Natural killer cell (primary cell): ENCODE results near the gene ABCB4. TPM values are rescaled to one million over a fixed set of nuclear protein-coding genes. Genes with fewer than 3 reads are reported as not detected.

ENCODE experiments used
- ATAC-seq, 3 donors: fragments of 150-1000 bp in 2 of 3; fragments of 200-7000 bp in 1 of 3; cut with Tn5 transposase; 1 replicate in 1 of 3; 2 replicates in 2 of 3; pipeline ENCODE4 v1.10.0; 2021; ENCODE audit warnings: mild to moderate bottlenecking in 2 of 3, moderate library complexity in 2 of 3
- DNase-seq, 2 donors: peaks; one replicate each; pipeline versions ENCODE4 v3.0.0 to v3.0.0-alpha.2; 2013 to 2021; ENCODE audit warnings: mixed read lengths in 1 of 2
- H3K27ac ChIP-seq: one replicate; pipeline ENCODE4 v1.5.1; 2013; ENCODE audit warnings: mild to moderate bottlenecking, low read length
- H3K27me3 ChIP-seq: one replicate; pipeline ENCODE4 v1.6.1; 2013; ENCODE audit warnings: low read length; ENCODE audit not compliant: control insufficient read depth, insufficient read depth
- H3K36me3 ChIP-seq: one replicate; pipeline ENCODE4 v1.6.1; 2013; ENCODE audit warnings: low read length; ENCODE audit not compliant: control insufficient read depth, insufficient read depth
- H3K4me1 ChIP-seq: one replicate; pipeline ENCODE4 v1.6.1; 2013; ENCODE audit warnings: low read length; ENCODE audit not compliant: control insufficient read depth, insufficient read depth
- H3K4me3 ChIP-seq: one replicate; pipeline ENCODE4 v1.5.1; 2013; ENCODE audit warnings: low read length
- H3K9me3 ChIP-seq: one replicate; pipeline ENCODE4 v1.6.1; 2013; ENCODE audit warnings: low read length; ENCODE audit not compliant: control insufficient read depth, insufficient read depth
- H3K27ac Mint-ChIP-seq, 2 donors: one replicate each; pipeline ENCODE4 v1.8.0; 2022; ENCODE audit warnings: mild to moderate bottlenecking in 2 of 2, mixed read lengths in 2 of 2, moderate library complexity in 1 of 2
- H3K27me3 Mint-ChIP-seq, 2 donors: one replicate each; pipeline ENCODE4 v1.8.0; 2022; ENCODE audit warnings: low read depth in 2 of 2, mixed read lengths in 2 of 2
- H3K36me3 Mint-ChIP-seq: one replicate; pipeline ENCODE4 v1.8.0; 2022; ENCODE audit warnings: mixed read lengths
- H3K4me1 Mint-ChIP-seq, 2 donors: one replicate each; pipeline ENCODE4 v1.8.0; 2022; ENCODE audit warnings: mixed read lengths in 2 of 2
- H3K4me3 Mint-ChIP-seq: one replicate; pipeline ENCODE4 v1.8.0; 2022; ENCODE audit warnings: mild to moderate bottlenecking, moderate library complexity, mixed read lengths
- H3K9me3 Mint-ChIP-seq, 2 donors: one replicate each; pipeline ENCODE4 v1.8.0; 2022; ENCODE audit warnings: mixed read lengths in 2 of 2
- CTCF ChIP-seq: fragments of 200-600 bp; IDR thresholded peaks from one replicate; pipeline ENCODE4 v1.8.0; 2022; ENCODE audit warnings: antibody characterized with exemption
- WGBS: methylation state at CpG from one replicate; pipeline ENCODE4 v1.1.7; 2013; ENCODE audit warnings: missing lambda C conversion rate; ENCODE audit not compliant: insufficient coverage; 5-methylcytosine and 5-hydroxymethylcytosine counted together
- intact Hi-C: fragments of 100-400 bp; cut with micrococcal nuclease; formaldehyde crosslinking; loops from one replicate; pipeline ENCODE4 v1.14.2; 2022
- total RNA-seq, 4 donors: library from RNA; stranded (reverse); fragments of 120-200 nt in 1 of 4; gene quantifications; one replicate each; pipeline versions ENCODE4 v1.2.3 to v1.2.4, GENCODE V29; 2013 to 2022

The ABCB4 gene
- total RNA-seq, 3 donors from 2014 or later (not counting 1 experiment from before 2014, with no cell fraction given) = 0.14 to 0.63 (median 0.50) TPM

- TF ChIP-seq CTCF = peak; percentile 20
- H3K4me3 ChIP-seq = no peak overlapping the region
- no peaks in the 10 kb centered on the region for H3K27me3 Mint-ChIP-seq
- H3K4me1 ChIP-seq = no peaks in the 10 kb centered on the region
- 81% methylated on average over 2 of the region's 3 CpGs for WGBS
- intact Hi-C loops = loop anchor here (2.0 kb wide), 1 partner anchor 380 kb away; no protein-coding TSS in a partner anchor
- H3K9me3 ChIP-seq = no peaks in the 10 kb centered on the region
- peak overlapping the region; percentile 57 to 61 for H3K27ac Mint-ChIP-seq
- H3K9me3 Mint-ChIP-seq = no peaks in the 10 kb centered on the region
- H3K36me3 ChIP-seq = peaks cover 48% of the 10 kb centered on the region
- no peak overlapping the region for H3K27ac ChIP-seq
- no peaks in the 10 kb centered on the region for H3K27me3 ChIP-seq
- peak in 1 of 2 donors; percentile 31 for DNase-seq
- H3K4me3 Mint-ChIP-seq = no peak overlapping the region
- H3K4me1 Mint-ChIP-seq = peaks cover 19 to 24% of the 10 kb centered on the region in 2 donors
- peaks cover 36% of the 10 kb centered on the region for H3K36me3 Mint-ChIP-seq
- ATAC-seq = no peak
These were observed 31.0 kb upstream of the ABCB4 start for GRCh38 chr7:87506246-87507180.

- ATAC-seq (no peak), DNase-seq (no peak)
- intact Hi-C loops = loop anchor here (2.0 kb wide), 1 partner anchor 381 kb away; no protein-coding TSS in a partner anchor
- Mint-ChIP-seq H3K4me3 (no peak overlapping the region), H3K4me1 (peaks cover 16 to 18% of the 10 kb centered on the region in 2 donors), H3K36me3 (peaks cover 36% of the 10 kb centered on the region), H3K27me3 (no peaks in the 10 kb centered on the region), H3K9me3 (no peaks in the 10 kb centered on the region), H3K27ac (peak overlapping the region; percentile 57 to 61)
- H3K27me3 ChIP-seq = no peaks in the 10 kb centered on the region
- H3K9me3 ChIP-seq = no peaks in the 10 kb centered on the region
- no peak for TF ChIP-seq CTCF
- no peak overlapping the region for H3K4me3 ChIP-seq
- H3K36me3 ChIP-seq = peaks cover 47% of the 10 kb centered on the region
- H3K4me1 ChIP-seq = no peaks in the 10 kb centered on the region
- 90% methylated on average over 4 of the region's 5 CpGs for WGBS
- H3K27ac ChIP-seq = no peak overlapping the region
These were observed 30.2 kb upstream of the ABCB4 start for GRCh38 chr7:87505557-87506245.

GRCh38 chr7:87505122-87505521 lies 29.6 kb upstream of the ABCB4 start:
- Mint-ChIP-seq H3K27me3 (no peaks in the 10 kb centered on the region), H3K4me3 (no peak overlapping the region), H3K27ac (peak overlapping the region in 1 of 2 donors; percentile 61), H3K36me3 (peaks cover 36% of the 10 kb centered on the region), H3K9me3 (no peaks in the 10 kb centered on the region), H3K4me1 (peaks cover 10 to 14% of the 10 kb centered on the region in 2 donors)
- DNase-seq = no peak
- Histone ChIP-seq H3K27me3 (no peaks in the 10 kb centered on the region), H3K9me3 (no peaks in the 10 kb centered on the region), H3K4me3 (no peak overlapping the region), H3K27ac (no peak overlapping the region), H3K36me3 (peaks cover 42% of the 10 kb centered on the region), H3K4me1 (no peaks in the 10 kb centered on the region)
- 100% methylated on average over 3 of the region's 5 CpGs for WGBS
- intact Hi-C loops = no loop called here
- ATAC-seq = no peak
- TF ChIP-seq CTCF = no peak
